Stimulated activated naive CD8-positive, alpha-beta T cell treated with anti-CD3 and anti-CD28 coated beads, Interleukin-15, Interleukin-2, amounts not matched to agents 100 ng/mL and 50 ng/mL, for 24 hours (primary cell): ENCODE data around the gene DSCAML1.
"Not testable (repeated sequence)": the region's sequence is repeated elsewhere in the genome, so short reads cannot be mapped to it uniquely, and the experiment has no call there.

ENCODE experiments used
- H3K27ac Mint-ChIP-seq: one replicate; pipeline ENCODE4 v1.8.0; 2021; ENCODE audit warnings: mild to moderate bottlenecking, mixed read lengths
- H3K27me3 Mint-ChIP-seq: one replicate; pipeline ENCODE4 v1.8.0; 2021; ENCODE audit warnings: mixed read lengths
- H3K36me3 Mint-ChIP-seq: one replicate; pipeline ENCODE4 v1.8.0; 2021; ENCODE audit warnings: low read depth, mixed read lengths
- H3K4me1 Mint-ChIP-seq: one replicate; pipeline ENCODE4 v1.8.0; 2021; ENCODE audit warnings: low read depth, mixed read lengths
- H3K4me3 Mint-ChIP-seq: one replicate; pipeline ENCODE4 v1.8.0; 2021; ENCODE audit warnings: mild to moderate bottlenecking, mixed read lengths
- H3K9me3 Mint-ChIP-seq: one replicate; pipeline ENCODE4 v1.8.0; 2021; ENCODE audit warnings: mixed read lengths

The DSCAML1 gene

GRCh38 chr11:117411736-117412135 is 385.3 kb downstream of the DSCAML1 start:
- Mint-ChIP-seq H3K4me1 (no peaks in the 10 kb centered on the region), H3K4me3 (no peak overlapping the region), H3K27me3 (no peaks in the 10 kb centered on the region), H3K27ac (no peak overlapping the region), H3K9me3 (no peaks in the 10 kb centered on the region), H3K36me3 (peaks cover 19% of the 10 kb centered on the region)

- no peak overlapping the region for H3K4me3 Mint-ChIP-seq
- H3K27ac Mint-ChIP-seq = no peak overlapping the region
- no peaks in the 10 kb centered on the region for H3K4me1 Mint-ChIP-seq
- peaks cover 26% of the 10 kb centered on the region for H3K36me3 Mint-ChIP-seq
- peaks cover 3% of the 10 kb centered on the region for H3K9me3 Mint-ChIP-seq
- no peaks in the 10 kb centered on the region for H3K27me3 Mint-ChIP-seq
Observed at GRCh38 chr11:117410861-117411710, 385.9 kb downstream of the DSCAML1 start.

DNA sequence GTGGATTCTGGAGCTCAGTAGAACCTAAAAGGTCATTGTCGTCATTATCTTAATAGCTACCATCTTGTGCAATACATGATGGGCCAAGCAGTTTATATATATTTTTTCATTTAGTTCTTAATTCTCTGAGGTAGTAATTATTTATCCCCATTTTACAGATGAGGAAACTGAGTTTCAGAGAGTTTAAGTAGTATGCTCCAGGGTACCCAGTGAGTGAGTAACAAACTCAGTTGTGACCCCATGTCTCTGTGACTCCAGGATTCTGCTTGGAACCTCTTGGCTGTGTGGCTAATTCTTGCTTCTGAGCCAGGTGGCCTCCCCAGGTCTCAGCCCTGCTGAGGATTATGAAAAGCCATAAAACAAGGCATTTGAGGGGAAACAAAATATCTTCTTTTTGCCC is 386.8 kb downstream of the DSCAML1 start:
- Mint-ChIP-seq H3K4me3 (no peak overlapping the region), H3K9me3 (peaks cover 7% of the 10 kb centered on the region), H3K4me1 (no peaks in the 10 kb centered on the region), H3K27ac (no peak overlapping the region), H3K27me3 (no peaks in the 10 kb centered on the region), H3K36me3 (peaks cover 34% of the 10 kb centered on the region)

DNA sequence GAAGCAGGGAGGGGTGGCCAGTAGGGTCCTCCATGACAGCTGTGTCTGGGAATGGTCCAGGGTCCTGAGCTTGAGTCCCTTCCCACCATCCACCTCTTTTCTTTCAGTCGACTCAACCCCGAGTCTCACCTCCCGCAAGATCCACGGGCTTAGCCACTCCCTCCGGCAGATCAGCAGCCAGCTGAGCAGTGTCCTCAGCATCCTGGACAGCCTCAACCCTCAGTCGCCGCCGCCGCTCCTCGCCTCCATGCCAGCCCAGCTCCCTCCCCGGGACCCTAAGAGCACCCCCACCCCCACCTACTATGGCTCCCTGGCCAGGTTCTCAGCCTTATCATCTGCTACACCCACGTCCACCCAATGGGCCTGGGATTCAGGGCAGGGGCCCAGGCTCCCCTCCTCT is 387.5 kb downstream of the DSCAML1 start:
- H3K36me3 Mint-ChIP-seq = peaks cover 42% of the 10 kb centered on the region
- no peak overlapping the region for H3K4me3 Mint-ChIP-seq
- H3K9me3 Mint-ChIP-seq = peaks cover 7% of the 10 kb centered on the region
- H3K27me3 Mint-ChIP-seq = no peaks in the 10 kb centered on the region
- no peak overlapping the region for H3K27ac Mint-ChIP-seq
- H3K4me1 Mint-ChIP-seq = no peaks in the 10 kb centered on the region

DNA sequence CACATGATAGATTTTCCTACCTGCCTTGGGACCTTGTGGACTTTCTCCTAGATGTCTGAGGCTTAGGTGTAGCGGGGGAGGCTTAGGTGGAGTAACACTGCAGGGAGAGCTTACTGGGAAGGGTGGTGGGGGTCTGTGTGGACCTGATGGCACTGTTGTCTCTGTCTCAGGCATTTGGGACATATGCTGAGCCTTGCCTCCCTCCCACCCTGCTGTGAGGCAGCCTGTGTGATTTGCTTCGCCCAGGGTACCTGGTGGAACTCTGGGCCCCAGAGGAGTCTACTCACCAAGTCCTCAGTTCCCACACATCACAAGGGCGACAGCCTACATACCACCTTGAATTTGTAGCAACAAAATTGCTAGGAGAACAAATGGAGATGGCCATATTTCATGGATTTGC is 388.7 kb downstream of the DSCAML1 start:
- H3K4me3 Mint-ChIP-seq = no peak overlapping the region
- H3K27me3 Mint-ChIP-seq = no peaks in the 10 kb centered on the region
- peaks cover 7% of the 10 kb centered on the region for H3K9me3 Mint-ChIP-seq
- no peak overlapping the region for H3K27ac Mint-ChIP-seq
- peaks cover 53% of the 10 kb centered on the region for H3K36me3 Mint-ChIP-seq
- H3K4me1 Mint-ChIP-seq = no peaks in the 10 kb centered on the region

- no peaks in the 10 kb centered on the region for H3K27me3 Mint-ChIP-seq
- H3K9me3 Mint-ChIP-seq = peaks cover 7% of the 10 kb centered on the region
- no peak overlapping the region for H3K27ac Mint-ChIP-seq
- H3K4me3 Mint-ChIP-seq = no peak overlapping the region
- H3K36me3 Mint-ChIP-seq = peaks cover 65% of the 10 kb centered on the region
- no peaks in the 10 kb centered on the region for H3K4me1 Mint-ChIP-seq
Observed at GRCh38 chr11:117407016-117407415, 390.0 kb downstream of the DSCAML1 start.

GRCh38 chr11:117405898-117406297 is 391.1 kb downstream of the DSCAML1 start:
- H3K36me3 Mint-ChIP-seq = peaks cover 76% of the 10 kb centered on the region
- not testable (repeated sequence) for H3K4me3 Mint-ChIP-seq, H3K27ac Mint-ChIP-seq, H3K4me1 Mint-ChIP-seq, H3K9me3 Mint-ChIP-seq, H3K27me3 Mint-ChIP-seq

GRCh38 chr11:117399100-117399840 is 397.7 kb downstream of the DSCAML1 start:
- H3K36me3 Mint-ChIP-seq = peaks cover 92% of the 10 kb centered on the region
- H3K27me3 Mint-ChIP-seq, H3K9me3 Mint-ChIP-seq, H3K4me3 Mint-ChIP-seq, H3K27ac Mint-ChIP-seq, H3K4me1 Mint-ChIP-seq: not testable (repeated sequence)

GRCh38 chr11:117398618-117399017 is 398.4 kb downstream of the DSCAML1 start:
- H3K4me1 Mint-ChIP-seq, H3K27me3 Mint-ChIP-seq, H3K27ac Mint-ChIP-seq, H3K4me3 Mint-ChIP-seq, H3K9me3 Mint-ChIP-seq: not testable (repeated sequence)
- H3K36me3 Mint-ChIP-seq = peaks cover 90% of the 10 kb centered on the region

- Mint-ChIP-seq H3K9me3 (no peaks in the 10 kb centered on the region), H3K27me3 (no peaks in the 10 kb centered on the region), H3K36me3 (peaks cover 86% of the 10 kb centered on the region), H3K27ac (no peak overlapping the region), H3K4me3 (no peak overlapping the region), H3K4me1 (peaks cover 5% of the 10 kb centered on the region)
Observed at GRCh38 chr11:117396970-117397369, 400.0 kb downstream of the DSCAML1 start.

DNA sequence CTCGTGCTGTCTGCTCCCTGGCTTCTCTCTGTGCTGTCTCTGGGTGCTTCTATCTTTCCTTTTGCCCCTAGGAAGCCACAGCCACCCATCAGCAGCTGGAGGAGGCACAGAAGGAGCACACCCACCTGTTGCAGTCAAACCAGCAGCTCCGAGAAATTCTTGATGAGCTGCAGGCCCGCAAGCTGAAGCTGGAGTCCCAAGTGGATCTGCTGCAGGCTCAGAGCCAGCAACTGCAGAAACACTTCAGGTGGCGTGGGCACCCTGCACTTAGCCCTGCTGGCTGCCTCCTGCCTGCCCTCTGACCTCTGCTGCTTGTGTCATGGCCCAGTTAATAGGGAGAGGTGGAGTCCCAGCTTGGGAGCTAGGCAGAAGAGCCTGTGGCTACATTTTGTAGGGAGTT is 401.5 kb downstream of the DSCAML1 start:
- H3K27ac Mint-ChIP-seq = no peak overlapping the region
- H3K4me1 Mint-ChIP-seq = no peaks in the 10 kb centered on the region
- H3K27me3 Mint-ChIP-seq = no peaks in the 10 kb centered on the region
- H3K9me3 Mint-ChIP-seq = no peaks in the 10 kb centered on the region
- no peak overlapping the region for H3K4me3 Mint-ChIP-seq
- peaks cover 79% of the 10 kb centered on the region for H3K36me3 Mint-ChIP-seq

DNA sequence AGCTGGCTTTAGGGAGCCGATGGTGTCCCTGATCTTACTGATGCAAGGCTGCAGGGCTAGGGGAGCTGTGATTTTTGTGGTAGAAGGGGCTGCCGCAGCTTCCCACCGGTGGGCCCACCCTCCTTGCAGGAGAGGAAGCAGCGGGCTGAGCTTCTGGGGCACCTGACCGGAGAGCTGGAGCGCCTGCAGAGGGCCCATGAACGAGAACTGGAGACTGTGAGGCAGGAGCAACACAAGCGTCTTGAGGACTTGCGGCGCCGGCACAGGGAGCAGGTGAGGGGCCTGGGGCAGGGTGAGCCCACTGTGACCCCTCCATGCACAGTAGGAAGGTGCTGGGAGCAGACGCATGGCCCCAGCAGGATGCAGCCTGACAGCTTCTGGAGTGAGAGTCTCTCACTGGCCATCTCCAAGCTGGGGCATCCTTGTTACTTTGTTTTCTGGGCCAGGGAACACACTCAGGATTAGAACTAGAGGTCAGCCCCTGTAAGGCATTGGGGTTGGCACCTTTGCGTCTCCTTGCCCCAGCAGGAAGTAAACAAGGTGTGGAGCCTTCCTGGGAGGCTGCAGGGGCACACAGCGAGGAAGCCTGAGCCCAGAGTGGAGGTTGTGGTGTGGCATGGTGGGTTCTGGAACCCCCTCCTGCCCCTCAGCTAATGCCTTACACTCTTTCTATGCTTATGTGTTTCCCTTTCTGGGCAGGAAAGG is 402.6 kb downstream of the DSCAML1 start:
- no peaks in the 10 kb centered on the region for H3K9me3 Mint-ChIP-seq
- H3K27ac Mint-ChIP-seq = no peak overlapping the region
- H3K27me3 Mint-ChIP-seq = no peaks in the 10 kb centered on the region
- H3K4me3 Mint-ChIP-seq = no peak overlapping the region
- H3K4me1 Mint-ChIP-seq = no peaks in the 10 kb centered on the region
- H3K36me3 Mint-ChIP-seq = peaks cover 75% of the 10 kb centered on the region

- no peaks in the 10 kb centered on the region for H3K4me1 Mint-ChIP-seq
- H3K27me3 Mint-ChIP-seq = no peaks in the 10 kb centered on the region
- H3K9me3 Mint-ChIP-seq = no peaks in the 10 kb centered on the region
- peaks cover 72% of the 10 kb centered on the region for H3K36me3 Mint-ChIP-seq
- H3K4me3 Mint-ChIP-seq = no peak overlapping the region
- no peak overlapping the region for H3K27ac Mint-ChIP-seq
Observed at GRCh38 chr11:117392979-117393378, 404.0 kb downstream of the DSCAML1 start.

DNA sequence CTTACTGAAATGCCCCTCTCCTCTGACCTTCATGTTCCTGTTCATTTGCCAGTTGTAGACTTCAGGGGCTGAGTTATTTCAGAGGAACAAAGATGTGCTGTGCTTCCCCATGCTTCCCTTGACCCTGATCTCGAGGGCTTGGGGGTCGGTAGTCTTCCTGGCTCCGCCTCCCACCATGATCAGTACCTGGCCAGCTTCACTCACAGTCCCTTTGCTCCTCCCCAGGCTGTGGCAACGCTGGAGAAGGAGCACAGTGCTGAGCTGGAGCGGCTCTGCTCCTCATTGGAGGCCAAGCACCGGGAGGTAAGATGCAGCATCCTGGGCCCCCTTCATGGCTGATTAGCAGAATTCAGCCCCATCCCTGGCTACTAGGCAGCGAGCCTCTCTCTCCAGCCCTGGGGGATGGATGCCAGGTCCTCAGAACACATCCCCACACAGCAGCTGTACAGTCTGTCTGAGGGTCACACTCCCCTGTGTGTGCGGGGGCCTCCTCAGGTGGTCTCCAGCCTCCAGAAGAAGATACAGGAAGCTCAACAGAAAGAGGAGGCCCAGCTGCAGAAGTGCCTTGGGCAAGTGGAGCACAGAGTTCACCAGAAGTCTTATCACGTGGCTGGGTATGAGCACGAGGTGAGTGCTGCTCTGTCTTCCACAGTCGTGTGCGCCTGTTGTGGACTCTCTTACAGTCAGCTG is 404.9 kb downstream of the DSCAML1 start:
- H3K4me1 Mint-ChIP-seq = no peaks in the 10 kb centered on the region
- H3K9me3 Mint-ChIP-seq = no peaks in the 10 kb centered on the region
- no peaks in the 10 kb centered on the region for H3K27me3 Mint-ChIP-seq
- no peak overlapping the region for H3K4me3 Mint-ChIP-seq
- no peak overlapping the region for H3K27ac Mint-ChIP-seq
- peaks cover 64% of the 10 kb centered on the region for H3K36me3 Mint-ChIP-seq

DNA sequence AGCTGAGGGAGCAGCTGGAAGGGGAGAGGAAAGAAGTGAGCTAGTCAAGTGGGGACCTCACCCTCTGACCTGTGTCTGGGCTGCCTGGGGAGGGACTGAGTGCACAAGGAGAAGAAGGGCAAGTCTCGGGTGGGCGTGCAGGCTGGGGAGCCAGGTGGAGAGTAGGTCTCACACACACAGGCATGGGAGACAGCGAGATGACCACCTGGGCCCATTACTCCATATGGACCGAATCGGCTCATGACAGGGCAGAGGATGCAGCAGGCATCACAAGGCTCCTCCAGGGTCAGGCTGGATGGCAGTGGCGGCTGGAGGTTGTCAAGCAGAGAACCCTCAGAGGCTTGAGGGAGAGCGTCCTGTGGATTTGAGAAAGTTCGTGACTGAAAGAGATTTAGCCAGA is 405.8 kb downstream of the DSCAML1 start:
- no peak overlapping the region for H3K4me3 Mint-ChIP-seq
- no peaks in the 10 kb centered on the region for H3K27me3 Mint-ChIP-seq
- no peaks in the 10 kb centered on the region for H3K9me3 Mint-ChIP-seq
- H3K4me1 Mint-ChIP-seq = no peaks in the 10 kb centered on the region
- no peak overlapping the region for H3K27ac Mint-ChIP-seq
- peaks cover 55% of the 10 kb centered on the region for H3K36me3 Mint-ChIP-seq
